HepG2 (cell line): ENCODE data around the gene HNF1B. TPM values are rescaled to one million over a fixed set of nuclear protein-coding genes. Genes with fewer than 3 reads are reported as not detected.

Experiments
- CENPT ChIP-seq: sonication (generic); formaldehyde crosslinking; IDR thresholded peaks from 2 replicates; pipeline ENCODE4 v1.8.0; 2022; ENCODE audit warnings: low read depth, mild to moderate bottlenecking, moderate library complexity, missing genetic modification reagents
- EHMT2 ChIP-seq: fragments of 200-600 bp; sonication (generic); IDR thresholded peaks from 2 replicates; pipeline ENCODE4 v1.7.0; 2017; ENCODE audit warnings: antibody characterized with exemption, low read depth, low read length, borderline replicate concordance
- FOXO1 ChIP-seq: sonication (generic); formaldehyde crosslinking; IDR thresholded peaks from 2 replicates; pipeline ENCODE4 v1.4.0; 2020; ENCODE audit warnings: missing genetic modification reagents
- FUBP1 ChIP-seq: sonication (generic); formaldehyde crosslinking; IDR thresholded peaks from 2 replicates; pipeline ENCODE4 v1.5.1; 2020; ENCODE audit warnings: missing genetic modification reagents, mild to moderate bottlenecking, borderline replicate concordance
- ISX ChIP-seq: sonication (generic); formaldehyde crosslinking; conservative IDR thresholded peaks from 2 replicates; pipeline ENCODE4 v1.5.0; 2020; ENCODE audit warnings: missing genetic modification reagents
- KDM5B ChIP-seq: sonication (generic); formaldehyde crosslinking; IDR thresholded peaks from 2 replicates; pipeline ENCODE4 v1.4.0; 2020; ENCODE audit warnings: missing genetic modification reagents, mild to moderate bottlenecking, borderline replicate concordance
- MLX ChIP-seq: IDR thresholded peaks from 2 replicates; pipeline ENCODE4 v1.6.1; 2016
- NFRKB ChIP-seq: fragments of 450-650 bp; IDR thresholded peaks from 2 replicates; pipeline ENCODE4 v1.6.1; 2017
- PTBP1 ChIP-seq: fragments of 200-400 bp; formaldehyde crosslinking; IDR thresholded peaks from 2 replicates; pipeline ENCODE4 v1.6.1; 2018; ENCODE audit warnings: low read length, low read depth; ENCODE audit not compliant: poor library complexity, severe bottlenecking
- TBX2 ChIP-seq: sonication (generic); formaldehyde crosslinking; IDR thresholded peaks from 2 replicates; pipeline ENCODE4 v1.5.0; 2020; ENCODE audit warnings: missing genetic modification reagents, mild to moderate bottlenecking, borderline replicate concordance
- ZFP41 ChIP-seq: sonication (generic); formaldehyde crosslinking; IDR thresholded peaks from 2 replicates; pipeline ENCODE4 v1.4.0; 2020; ENCODE audit warnings: mild to moderate bottlenecking, missing genetic modification reagents, borderline replicate concordance
- ZFP91 ChIP-seq: sonication (generic); formaldehyde crosslinking; IDR thresholded peaks from 2 replicates; pipeline ENCODE4 v1.9.0; 2022; ENCODE audit warnings: missing genetic modification reagents, mild to moderate bottlenecking, borderline replicate concordance
- ZNF317 ChIP-seq: sonication (generic); formaldehyde crosslinking; IDR thresholded peaks from 2 replicates; pipeline ENCODE4 v1.5.0; 2020; ENCODE audit warnings: mild to moderate bottlenecking, missing genetic modification reagents
- ZNF512 ChIP-seq: sonication (generic); formaldehyde crosslinking; IDR thresholded peaks from 2 replicates; pipeline ENCODE4 v1.4.0; 2020; ENCODE audit warnings: mild to moderate bottlenecking, missing genetic modification reagents
- ZNF616 ChIP-seq: sonication (generic); formaldehyde crosslinking; IDR thresholded peaks from 2 replicates; pipeline ENCODE4 v1.5.0; 2020; ENCODE audit warnings: low read depth, mild to moderate bottlenecking, missing genetic modification reagents
- ZNF761 ChIP-seq: sonication (generic); formaldehyde crosslinking; conservative IDR thresholded peaks from 2 replicates; pipeline ENCODE4 v1.4.0; 2020; ENCODE audit warnings: mild to moderate bottlenecking, missing genetic modification reagents
- ZNF83 ChIP-seq: sonication (generic); formaldehyde crosslinking; IDR thresholded peaks from 2 replicates; pipeline ENCODE4 v1.4.0; 2020; ENCODE audit warnings: missing genetic modification reagents, mild to moderate bottlenecking, borderline replicate concordance
- polyA plus RNA-seq, 8 experiments: library from polyadenylated mRNA; depleted of rRNA in 3 of 8; stranded (reverse) in 7 of 8; unstranded in 1 of 8; fragments of >200 nt; fragmentation: Illumina TruSeq in 4 of 8; extraction: Trizol in 4 of 8; gene quantifications; 2 replicates each; pipeline versions ENCODE4 v1.2.1 to v1.2.3, GENCODE V29; 2011 to 2016; ENCODE audit warnings: low read depth in 4 of 8, missing spikeins in 1 of 8, mixed read lengths in 1 of 8; ENCODE audit not compliant: insufficient read depth in 1 of 8
- total RNA-seq, 5 experiments: library from RNA; depleted of rRNA; stranded (reverse); fragments of >200 nt; fragmentation: Illumina TruSeq; extraction: Trizol; gene quantifications; 2 replicates each; pipeline ENCODE4 v1.2.3, GENCODE V29; 2016; ENCODE audit warnings: low read depth in 1 of 5
- TF ChIP-seq, protein P1 (sequence below): IDR thresholded peaks from 2 replicates; pipeline ENCODE4 v1.6.1; 2016; ENCODE audit warnings: mild to moderate bottlenecking
- TF ChIP-seq, protein P2 (sequence below): IDR thresholded peaks from 2 replicates; pipeline ENCODE4 v1.6.1; 2016; ENCODE audit warnings: low read depth, borderline replicate concordance

Gene HNF1B
- total and polyA plus RNA-seq, 2 of the 13 experiments (the other 11 are each of a cell fraction or from before 2014, with no cell fraction given): 1.9 to 5.3 TPM

GRCh38 chr17:37708616-37709212 is 36.1 kb downstream of the HNF1B start (continued):
- TF ChIP-seq ZFP91 (CRISPR knock-in tag) (peak; percentile 37), ZNF616 (0 out of 2 replicates have a peak, but pooled peaks have one; percentile 35), ISX (CRISPR knock-in tag) (0 out of 2 replicates have a peak, but pooled peaks have one; percentile 30), EHMT2 (no peak), CENPT (no peak), KDM5B (CRISPR knock-in tag) (no peak), NFRKB (no peak), FOXO1 (CRISPR knock-in tag) (peak; percentile 88), ZNF317 (CRISPR knock-in tag) (no peak), ZNF512 (CRISPR knock-in tag) (no peak), ZNF83 (CRISPR knock-in tag) (no peak), ZNF761 (CRISPR knock-in tag) (no peak), MLX (CRISPR knock-in tag) (peak; percentile 55; the same call in 1 of the 2 replicates), TBX2 (CRISPR knock-in tag) (peak; percentile 14; the same call in 1 of the 2 replicates), ZFP41 (no peak; the same call in 1 of the 2 replicates), FUBP1 (CRISPR knock-in tag) (no peak), PTBP1 (no peak)
- TF ChIP-seq, protein P1, sequence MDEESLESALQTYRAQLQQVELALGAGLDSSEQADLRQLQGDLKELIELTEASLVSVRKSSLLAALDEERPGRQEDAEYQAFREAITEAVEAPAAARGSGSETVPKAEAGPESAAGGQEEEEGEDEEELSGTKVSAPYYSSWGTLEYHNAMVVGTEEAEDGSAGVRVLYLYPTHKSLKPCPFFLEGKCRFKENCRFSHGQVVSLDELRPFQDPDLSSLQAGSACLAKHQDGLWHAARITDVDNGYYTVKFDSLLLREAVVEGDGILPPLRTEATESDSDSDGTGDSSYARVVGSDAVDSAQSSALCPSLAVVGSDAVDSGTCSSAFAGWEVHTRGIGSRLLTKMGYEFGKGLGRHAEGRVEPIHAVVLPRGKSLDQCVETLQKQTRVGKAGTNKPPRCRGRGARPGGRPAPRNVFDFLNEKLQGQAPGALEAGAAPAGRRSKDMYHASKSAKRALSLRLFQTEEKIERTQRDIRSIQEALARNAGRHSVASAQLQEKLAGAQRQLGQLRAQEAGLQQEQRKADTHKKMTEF (CRISPR knock-in tag): no peak; the same call in 1 of the 2 replicates
- TF ChIP-seq, protein P2, sequence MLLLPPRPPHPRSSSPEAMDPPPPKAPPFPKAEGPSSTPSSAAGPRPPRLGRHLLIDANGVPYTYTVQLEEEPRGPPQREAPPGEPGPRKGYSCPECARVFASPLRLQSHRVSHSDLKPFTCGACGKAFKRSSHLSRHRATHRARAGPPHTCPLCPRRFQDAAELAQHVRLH (CRISPR knock-in tag): peak; percentile 65; the same call in 1 of the 2 replicates
